CD4-positive, alpha-beta T cell treated with Interferon alpha-2 for 1 hour (primary cell): Measurements from ENCODE around the gene UBE2Q2.
"Not testable (repeated sequence)": the region's sequence is repeated elsewhere in the genome, so short reads cannot be mapped to it uniquely, and the experiment has no call there.

Source experiments
- DNase-seq, 2 donors: peaks; one replicate each; pipeline ENCODE4 v3.0.0-alpha.2; 2020 to 2022

The UBE2Q2 gene

DNA sequence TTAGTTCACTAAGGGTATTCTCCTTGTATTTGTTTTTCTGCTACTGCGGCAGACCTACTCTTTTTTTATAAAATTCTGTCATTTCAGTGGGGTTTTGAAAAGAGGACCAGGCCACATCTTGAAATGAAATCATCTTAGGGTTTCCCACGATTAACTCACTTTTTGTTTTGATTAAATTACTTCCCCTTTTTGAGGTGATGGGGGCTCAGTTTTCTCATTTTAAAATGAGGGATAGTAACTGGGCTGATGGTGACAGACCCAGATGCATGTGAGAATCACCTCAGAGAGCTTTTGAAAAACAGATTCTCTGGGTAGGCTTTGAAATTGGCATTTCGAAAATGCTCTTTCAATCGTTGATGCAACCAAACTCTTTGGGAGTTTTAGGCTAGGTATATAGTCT is 24.2 kb downstream of the UBE2Q2 start:
- no peak for DNase-seq

DNA sequence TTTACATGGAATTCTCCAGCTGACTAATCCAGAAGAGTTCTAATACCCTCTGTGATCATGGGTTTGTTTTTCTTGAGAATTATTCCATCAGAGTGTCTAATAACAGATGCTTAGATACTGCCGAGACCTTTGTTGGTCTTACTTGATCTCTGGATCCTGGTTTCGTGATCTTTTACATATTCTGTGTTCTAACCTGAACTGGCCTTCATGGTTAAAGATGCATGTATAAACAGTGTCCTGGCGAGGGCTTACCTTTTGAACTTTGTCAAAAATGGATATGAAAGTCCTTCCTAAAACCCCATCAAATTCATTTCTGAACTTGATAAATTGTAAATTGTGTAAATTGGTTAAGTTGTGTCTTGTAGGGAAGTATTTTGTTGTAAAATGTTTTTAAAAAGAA is 24.8 kb downstream of the UBE2Q2 start:
- DNase-seq = no peak

GRCh38 chr15:75869446-75869845 is 26.2 kb downstream of the UBE2Q2 start:
- no peak for DNase-seq

DNA sequence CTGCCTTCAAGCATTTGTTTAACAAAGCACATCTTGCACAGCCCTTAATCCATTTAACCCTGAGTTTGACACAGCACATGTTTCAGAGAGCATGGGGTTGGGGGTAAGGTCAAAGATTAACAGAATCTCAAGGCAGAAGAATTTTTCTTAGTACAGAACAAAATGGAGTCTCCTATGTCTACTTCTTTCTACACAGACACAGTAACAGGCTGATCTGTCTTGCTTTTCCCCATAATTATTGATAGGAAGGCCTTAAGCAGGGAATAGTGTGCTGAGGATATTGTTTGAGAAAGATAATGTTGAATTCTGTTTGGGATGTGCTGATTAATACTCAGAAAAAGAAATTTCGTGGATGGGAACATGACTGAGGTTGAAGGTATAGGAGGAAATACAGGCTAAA is 28.3 kb downstream of the UBE2Q2 start:
- not testable (repeated sequence) for DNase-seq

GRCh38 chr15:75872403-75872990 is 29.2 kb downstream of the UBE2Q2 start:
- DNase-seq = no peak

DNA sequence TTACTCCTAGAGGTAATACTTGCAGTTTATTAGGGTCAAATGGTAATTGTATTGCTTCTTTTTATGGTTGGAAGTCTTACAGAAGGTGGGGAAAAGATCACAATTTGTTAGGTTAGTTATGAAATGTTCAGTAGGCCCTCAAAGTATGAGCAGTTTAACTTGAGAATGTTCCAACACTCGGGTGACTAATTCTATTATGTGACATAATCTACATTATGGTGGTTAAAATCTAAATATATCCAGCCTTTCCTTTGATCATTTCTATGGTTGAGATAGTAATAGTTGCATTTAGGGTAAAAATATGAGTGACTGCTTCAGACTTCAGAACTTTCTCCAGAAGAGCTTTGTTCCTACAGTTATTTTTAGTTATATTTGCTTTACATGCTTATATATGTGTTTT is 40.8 kb downstream of the UBE2Q2 start:
- DNase-seq = no peak

DNA sequence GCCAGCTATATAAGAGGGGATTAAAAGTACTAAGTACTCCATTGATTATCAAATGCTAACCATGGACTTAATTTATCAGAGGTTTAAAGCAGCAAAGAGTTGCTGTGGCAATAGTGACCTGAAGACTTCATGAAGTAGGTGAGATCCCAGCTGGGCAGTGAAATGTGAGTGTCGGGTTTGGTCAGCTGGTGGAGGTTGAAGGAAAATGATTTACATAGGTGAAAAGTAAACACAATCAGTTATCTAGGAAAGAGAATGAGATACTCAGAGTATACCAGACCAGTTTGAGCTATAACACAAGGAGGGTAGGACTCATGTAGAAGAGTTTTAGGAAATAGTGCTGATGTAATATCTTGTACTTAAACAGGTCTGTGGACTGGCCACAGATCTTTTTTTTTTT is 43.9 kb downstream of the UBE2Q2 start:
- no peak for DNase-seq

GRCh38 chr15:75891895-75892294 is 48.6 kb downstream of the UBE2Q2 start:
- no peak for DNase-seq

DNA sequence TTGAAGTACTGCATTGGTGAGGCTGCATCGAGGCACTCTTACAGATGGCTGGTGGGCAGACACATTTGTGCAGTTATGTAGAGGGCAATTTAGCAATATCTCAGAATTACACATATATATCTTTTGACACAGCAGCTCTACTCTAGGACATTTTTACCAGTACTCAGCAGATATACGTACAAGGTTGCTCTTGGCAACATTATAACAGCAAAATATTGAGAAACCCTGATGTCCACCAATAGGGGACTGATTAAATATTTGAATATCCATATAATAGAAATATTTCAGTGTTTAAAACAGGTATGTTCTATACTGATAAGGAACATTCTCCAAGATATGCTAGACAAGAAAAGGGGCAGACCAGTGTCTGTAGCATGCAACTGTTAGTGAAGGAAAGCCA is 52.5 kb downstream of the UBE2Q2 start:
- no peak for DNase-seq

DNA sequence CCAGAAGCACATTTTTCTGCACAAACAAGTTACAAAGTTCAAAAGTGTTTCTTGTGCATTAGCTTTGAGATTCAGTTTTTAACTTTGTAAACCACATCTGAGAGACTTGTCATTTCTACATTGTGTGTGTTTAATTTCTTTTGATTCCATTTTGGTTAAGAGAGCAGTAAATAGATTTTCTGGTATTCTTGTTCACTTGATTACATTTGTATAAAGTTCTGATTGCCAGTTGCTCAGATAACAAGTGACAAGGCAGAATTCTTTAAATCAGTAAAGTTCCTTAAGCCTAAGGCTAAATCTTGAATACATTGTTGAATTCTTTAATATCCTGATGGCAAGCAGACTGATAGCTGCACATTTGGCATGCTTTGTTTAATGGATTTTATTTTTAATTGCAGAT is 57.3 kb downstream of the UBE2Q2 start:
- DNase-seq = no peak

DNA sequence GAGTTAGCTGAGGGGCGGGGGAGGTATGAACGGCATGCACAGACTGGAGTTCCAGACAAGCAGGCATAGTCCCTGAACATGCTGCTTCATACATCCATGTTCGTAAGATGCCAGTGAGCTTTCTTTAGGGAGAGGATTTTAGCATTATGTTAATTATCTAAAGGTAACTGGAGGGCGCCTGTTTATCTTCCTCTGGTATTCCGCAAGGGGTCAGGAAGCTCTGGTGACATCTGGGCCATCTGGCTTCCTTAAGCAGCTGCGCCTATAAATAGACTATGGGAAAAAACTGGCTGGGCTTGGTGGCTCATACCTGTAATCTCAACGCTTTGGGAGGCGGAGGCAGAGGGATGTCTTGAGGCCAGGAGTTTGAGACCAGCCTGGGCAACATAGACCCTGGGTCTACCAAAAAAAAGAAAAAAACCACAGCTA is 58.9 kb downstream of the UBE2Q2 start:
- DNase-seq = no peak

- DNase-seq = peak; percentile 88 to 91
Observed at GRCh38 chr15:75903331-75904239, 60.3 kb downstream of the UBE2Q2 start, which contains the start of gene FBXO22. Gene FBXO22, plus strand, starts transcription at chr15:75903878. Its CDS starts 86 bp downstream, at chr15:75903964.

DNA sequence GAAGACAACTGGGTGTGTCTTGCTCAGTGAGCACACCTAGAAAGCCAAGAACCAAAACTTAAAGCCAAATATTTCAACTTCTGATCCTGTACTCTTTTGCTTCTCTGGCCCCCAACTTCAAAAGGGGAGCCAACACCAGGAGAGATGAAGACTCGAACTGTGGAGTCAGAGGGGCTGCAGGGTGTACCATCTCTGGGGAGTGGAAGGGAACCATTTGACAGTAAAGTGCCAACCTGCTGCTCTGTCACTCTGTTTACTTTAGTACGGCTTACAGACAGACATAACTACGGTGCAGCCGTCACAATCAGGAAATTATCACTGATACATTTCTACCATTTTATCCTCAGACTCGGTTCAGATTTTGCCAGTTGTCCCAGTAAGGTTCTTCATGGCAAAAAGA is 62.0 kb downstream of the UBE2Q2 start:
- DNase-seq = no peak

- not testable (repeated sequence) for DNase-seq
Observed at GRCh38 chr15:75910355-75910754, 67.1 kb downstream of the UBE2Q2 start.

DNA sequence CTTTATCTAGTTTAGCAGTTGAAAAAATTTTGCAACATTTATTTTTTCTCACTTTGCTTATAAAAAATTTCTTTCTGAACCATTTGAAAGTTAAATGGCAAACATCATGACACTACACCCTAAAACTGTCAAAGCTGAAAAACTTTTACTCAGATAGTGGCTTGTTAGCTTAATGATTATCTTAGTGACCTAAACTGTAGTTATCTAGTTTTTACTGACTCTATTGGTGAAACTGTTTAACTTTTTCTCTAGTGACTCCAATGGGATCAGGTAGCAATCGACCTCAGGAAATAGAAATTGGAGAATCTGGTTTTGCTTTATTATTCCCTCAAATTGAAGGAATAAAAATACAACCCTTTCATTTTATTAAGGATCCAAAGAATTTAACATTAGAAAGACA is 73.7 kb downstream of the UBE2Q2 start:
- no peak for DNase-seq

DNA sequence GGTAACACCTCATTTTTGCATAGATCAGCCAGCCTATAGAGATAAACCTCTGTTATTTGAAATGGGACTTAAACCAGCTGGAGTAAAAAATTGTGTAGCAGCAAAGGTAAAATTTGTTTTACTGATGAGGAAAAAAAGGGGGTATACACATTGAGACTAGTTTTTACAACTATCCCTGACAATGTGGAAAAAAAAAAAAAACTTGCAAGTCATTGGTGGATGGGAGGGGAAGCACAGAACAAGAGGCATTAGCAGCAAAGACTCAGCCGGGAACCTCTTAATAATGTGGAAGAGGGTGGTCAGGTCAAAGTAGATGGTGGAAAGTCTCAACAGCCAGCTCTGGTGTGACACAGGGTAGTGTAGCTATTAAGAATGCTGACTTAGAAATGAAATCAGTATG is 74.9 kb downstream of the UBE2Q2 start:
- no peak for DNase-seq

DNA sequence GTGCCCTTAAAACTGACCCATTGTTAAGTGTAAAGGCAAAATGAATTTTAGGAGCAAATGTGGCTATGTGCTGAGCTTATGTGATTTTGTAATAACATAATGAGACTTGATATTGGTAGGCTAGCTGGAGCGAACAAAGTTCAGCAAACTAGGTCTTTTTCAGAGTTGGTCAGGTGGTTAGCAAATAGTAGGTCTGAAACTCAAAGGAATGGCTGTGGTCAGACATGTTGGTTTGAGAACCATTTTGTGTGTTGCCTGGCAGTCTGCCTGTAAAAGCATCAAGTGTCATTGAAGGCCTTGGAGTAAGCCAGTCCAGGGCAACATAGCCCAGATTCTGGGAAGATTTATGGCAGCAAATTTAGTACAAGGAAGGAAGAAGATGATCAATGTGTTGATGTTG is 76.8 kb downstream of the UBE2Q2 start:
- no peak for DNase-seq

DNA sequence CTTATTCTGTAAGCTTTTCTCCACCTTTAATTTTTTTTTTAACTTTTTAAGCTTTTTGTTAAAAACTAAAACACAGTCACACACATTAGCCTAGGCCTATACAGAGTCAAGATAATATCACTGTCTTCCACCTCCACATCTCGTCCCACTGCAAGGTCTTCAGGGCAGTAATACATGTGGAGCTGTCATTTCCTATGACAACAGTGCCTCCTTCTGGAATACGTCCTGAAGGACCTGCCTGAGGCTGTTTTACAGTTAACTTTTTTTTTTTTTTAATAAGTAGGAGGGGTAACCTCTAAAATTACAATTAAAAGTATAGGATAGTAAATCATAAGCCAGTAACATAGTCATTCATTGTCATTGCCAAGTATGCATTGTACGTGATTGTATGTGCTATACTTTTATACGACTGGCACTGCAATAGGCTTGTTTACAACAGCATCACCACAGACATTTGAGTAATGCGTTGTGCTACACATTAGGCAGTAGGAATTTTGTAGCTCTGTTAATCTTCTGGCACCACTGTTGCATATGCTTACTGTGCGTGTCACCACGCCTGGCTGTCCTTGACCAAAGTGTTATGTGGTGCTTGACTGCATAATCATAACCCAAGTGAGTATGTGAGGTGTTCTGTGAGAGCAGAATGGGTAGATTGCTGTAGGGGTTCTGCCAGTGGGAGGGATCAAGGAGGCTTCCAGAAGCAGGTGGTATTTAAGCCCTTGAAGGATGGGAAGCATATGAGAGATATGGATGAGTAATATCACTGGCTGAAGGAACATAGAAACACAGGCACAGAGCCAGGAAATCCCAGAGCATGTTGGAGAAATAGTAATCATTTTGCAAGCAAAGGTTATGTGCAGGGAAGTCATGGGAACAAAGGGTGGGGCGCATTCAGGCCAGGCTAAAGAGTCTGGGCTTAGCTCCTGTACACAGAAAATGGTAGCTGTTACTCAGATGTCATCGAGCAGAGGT is 78.8 kb downstream of the UBE2Q2 start:
- DNase-seq = peak; percentile 17 to 49

GRCh38 chr15:75923756-75924155 is 80.5 kb downstream of the UBE2Q2 start:
- DNase-seq = peak in 1 of 2 donors; percentile 16

- DNase-seq = no peak
Observed at GRCh38 chr15:75924576-75924975, 81.3 kb downstream of the UBE2Q2 start.

DNA sequence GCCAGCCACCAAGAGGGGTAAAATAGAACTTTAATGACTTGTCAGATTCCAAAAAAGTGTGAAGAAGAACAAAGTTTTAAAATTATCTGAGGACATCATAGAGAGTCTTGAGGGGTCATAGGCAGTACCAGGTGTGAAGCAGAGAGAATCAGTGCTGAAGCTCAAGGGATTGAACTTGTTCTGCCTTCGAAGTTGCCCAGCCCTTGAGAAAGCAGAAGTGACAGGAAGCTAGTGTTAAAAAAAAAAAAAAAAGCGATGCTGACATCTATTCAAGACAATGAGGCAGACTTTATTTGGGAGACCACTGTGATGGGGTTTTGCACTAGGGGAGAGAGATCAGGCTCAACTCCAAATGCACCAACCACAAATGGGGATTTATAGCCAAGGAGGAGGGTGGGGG is 82.2 kb downstream of the UBE2Q2 start:
- no peak for DNase-seq

- no peak for DNase-seq
Observed at GRCh38 chr15:75926931-75927330, 83.7 kb downstream of the UBE2Q2 start.

DNA sequence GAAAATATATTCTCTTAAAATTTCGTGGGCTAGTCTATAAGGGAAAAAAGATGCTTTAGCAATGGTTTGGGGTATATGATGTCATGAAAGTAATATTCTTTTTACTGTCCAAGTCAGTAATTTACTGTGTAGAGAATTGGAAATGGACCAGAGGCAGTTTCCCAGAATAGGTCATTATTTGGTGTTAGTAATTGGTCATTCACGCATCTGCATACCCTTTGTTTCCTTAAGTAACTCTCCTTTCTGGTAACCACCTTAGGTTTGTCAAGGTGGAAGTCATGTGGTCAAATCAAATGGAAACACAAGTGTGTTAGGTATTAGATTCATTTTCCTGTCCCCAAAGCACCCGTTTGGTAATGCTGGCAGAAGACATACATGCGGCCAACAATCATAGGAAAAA is 84.4 kb downstream of the UBE2Q2 start:
- DNase-seq = no peak
